Body of pancreas (tissue), 4 donors: Measurements from ENCODE around the gene PIP4K2C.

Source experiments
- POLR2A ChIP-seq, 3 donors: fragments of 450-650 bp; IDR thresholded peaks; one replicate each; pipeline ENCODE4 v1.6.1; 2016; ENCODE audit warnings: antibody characterized with exemption in 3 of 3, mild to moderate bottlenecking in 2 of 3
- TF ChIP-seq, protein P1 (sequence below), 7 experiments: fragments of 450-650 bp in 4 of 7; fragments of 200-600 bp in 3 of 7; sonication (generic) in 3 of 7; IDR thresholded peaks; one replicate each; pipeline ENCODE4 v1.5.1; 2016 to 2019; ENCODE audit warnings: antibody characterized with exemption in 7 of 7

DNA sequence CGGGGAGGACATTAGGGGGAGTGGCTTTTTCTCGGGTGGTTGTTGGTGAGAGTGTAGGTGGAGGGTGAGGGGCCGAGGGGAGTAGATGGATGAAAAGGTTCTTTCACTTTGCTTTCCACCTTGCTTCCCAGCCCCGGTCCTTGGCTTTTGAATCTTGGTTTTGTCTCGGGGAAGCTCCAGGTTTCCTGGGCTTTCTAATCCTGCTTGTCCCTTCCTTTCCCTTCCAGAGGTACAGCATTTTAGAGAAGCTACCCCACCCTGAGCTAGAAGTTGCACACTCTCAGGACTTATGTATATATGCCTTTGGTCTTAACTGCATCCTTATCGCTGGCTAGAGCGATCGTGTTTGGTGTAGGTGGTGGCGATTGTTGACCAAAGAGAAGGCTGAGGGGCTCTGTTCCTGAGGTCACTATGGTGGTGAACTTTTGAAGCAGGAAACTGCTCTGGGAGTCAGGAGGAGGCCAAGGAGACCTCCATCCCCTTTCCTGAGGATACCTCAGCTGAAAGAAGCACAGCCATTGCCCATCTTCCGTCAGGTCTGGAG is 862 bp downstream of the PIP4K2C start:
- TF ChIP-seq, protein P1, sequence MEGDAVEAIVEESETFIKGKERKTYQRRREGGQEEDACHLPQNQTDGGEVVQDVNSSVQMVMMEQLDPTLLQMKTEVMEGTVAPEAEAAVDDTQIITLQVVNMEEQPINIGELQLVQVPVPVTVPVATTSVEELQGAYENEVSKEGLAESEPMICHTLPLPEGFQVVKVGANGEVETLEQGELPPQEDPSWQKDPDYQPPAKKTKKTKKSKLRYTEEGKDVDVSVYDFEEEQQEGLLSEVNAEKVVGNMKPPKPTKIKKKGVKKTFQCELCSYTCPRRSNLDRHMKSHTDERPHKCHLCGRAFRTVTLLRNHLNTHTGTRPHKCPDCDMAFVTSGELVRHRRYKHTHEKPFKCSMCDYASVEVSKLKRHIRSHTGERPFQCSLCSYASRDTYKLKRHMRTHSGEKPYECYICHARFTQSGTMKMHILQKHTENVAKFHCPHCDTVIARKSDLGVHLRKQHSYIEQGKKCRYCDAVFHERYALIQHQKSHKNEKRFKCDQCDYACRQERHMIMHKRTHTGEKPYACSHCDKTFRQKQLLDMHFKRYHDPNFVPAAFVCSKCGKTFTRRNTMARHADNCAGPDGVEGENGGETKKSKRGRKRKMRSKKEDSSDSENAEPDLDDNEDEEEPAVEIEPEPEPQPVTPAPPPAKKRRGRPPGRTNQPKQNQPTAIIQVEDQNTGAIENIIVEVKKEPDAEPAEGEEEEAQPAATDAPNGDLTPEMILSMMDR (IDR thresholded peaks at IDR 0.05) = no peak
- no peak for TF ChIP-seq POLR2A (IDR thresholded peaks at IDR 0.05)
